GM18505 (cell line): ENCODE results near the gene TUBAL3.

Experiments
- ATAC-seq: cut with Tn5 transposase; IDR thresholded peaks from one replicate; pipeline ENCODE4 v1.9.1; 2021; ENCODE audit not compliant: unreplicated experiment
- POLR2A ChIP-seq: IDR thresholded peaks from 4 replicates; pipeline ENCODE4 v1.6.1; 2011; ENCODE audit warnings: borderline replicate concordance; ENCODE audit not compliant: insufficient read depth, insufficient read length; ENCODE audit errors: extremely low read depth

TUBAL3 gene

GRCh38 chr10:5442065-5442989 lies 37.7 kb upstream of the TUBAL3 start:
- ATAC-seq = no peak
- no peak for TF ChIP-seq POLR2A

- no peak for ATAC-seq
- TF ChIP-seq POLR2A = no peak
Measured at GRCh38 chr10:5441106-5441505, 36.5 kb upstream of the TUBAL3 start.

GRCh38 chr10:5440206-5440605 lies 35.6 kb upstream of the TUBAL3 start:
- no peak for ATAC-seq
- no peak for TF ChIP-seq POLR2A

GRCh38 chr10:5435328-5435727 lies 30.7 kb upstream of the TUBAL3 start:
- no peak for ATAC-seq
- TF ChIP-seq POLR2A = no peak

GRCh38 chr10:5434017-5434753 lies 29.6 kb upstream of the TUBAL3 start:
- peak; percentile 56 for ATAC-seq
- TF ChIP-seq POLR2A = no peak

- TF ChIP-seq POLR2A = no peak
- no peak for ATAC-seq
Measured at GRCh38 chr10:5433182-5433581, 28.6 kb upstream of the TUBAL3 start.

GRCh38 chr10:5428133-5428532 lies 23.5 kb upstream of the TUBAL3 start:
- ATAC-seq = no peak
- TF ChIP-seq POLR2A = no peak

GRCh38 chr10:5424751-5425150 lies 20.1 kb upstream of the TUBAL3 start:
- no peak for TF ChIP-seq POLR2A
- ATAC-seq = no peak

GRCh38 chr10:5423771-5424170 lies 19.1 kb upstream of the TUBAL3 start:
- no peak for ATAC-seq
- no peak for TF ChIP-seq POLR2A

GRCh38 chr10:5419466-5420094 lies 15.0 kb upstream of the TUBAL3 start:
- no peak for ATAC-seq

GRCh38 chr10:5418584-5418983 lies 14.0 kb upstream of the TUBAL3 start:
- ATAC-seq = no peak
- TF ChIP-seq POLR2A = no peak

More at GRCh38 chr10:5419466-5420094, 15.0 kb upstream of the TUBAL3 start:
- no peak for TF ChIP-seq POLR2A

GRCh38 chr10:5416981-5417380 lies 12.4 kb upstream of the TUBAL3 start:
- ATAC-seq = no peak
- no peak for TF ChIP-seq POLR2A

- no peak for ATAC-seq
Measured at GRCh38 chr10:5413012-5413938, 8.6 kb upstream of the TUBAL3 start.

GRCh38 chr10:5412277-5412941 lies 7.8 kb upstream of the TUBAL3 start, which contains the start of gene NET1:
Gene NET1, plus strand, starts transcription at chr10:5412557. Its CDS starts 136 bp downstream, at chr10:5412693.
- TF ChIP-seq POLR2A = peak; percentile 59
- peak; percentile 95 for ATAC-seq

More at GRCh38 chr10:5413012-5413938, 8.6 kb upstream of the TUBAL3 start:
- TF ChIP-seq POLR2A = no peak
